HEK293 (cell line): ENCODE data around the gene PEG3.

ENCODE experiments used
- CTCF ChIA-PET: fragments of 350-600 bp; formaldehyde crosslinking; extraction: SDS; loops from one replicate; lab custom pipeline; 2021; ENCODE audit warnings: antibody characterized with exemption; lab: Yijun Ruan, JAX
- POLR2A ChIA-PET: fragments of 300-600 bp; formaldehyde crosslinking; extraction: SDS; loops from one replicate; lab custom pipeline; 2020; ENCODE audit warnings: antibody characterized with exemption, inconsistent platforms; lab: Yijun Ruan, JAX
- H3K27ac ChIP-seq: fragments of 200-500 bp; sonication (Bioruptor generic); 2 replicates; pipeline ENCODE4 v1.5.1; 2014; ENCODE audit warnings: low read depth, low read length, control low read depth, inconsistent platforms; ENCODE audit errors: extremely low read depth
- H3K36me3 ChIP-seq, 2 experiments: fragments of 200-500 bp in 1 of 2; sonication (Bioruptor generic) in 1 of 2; 1 replicate in 1 of 2; 2 replicates in 1 of 2; pipeline ENCODE4 v1.5.1; 2014 to 2017; ENCODE audit warnings: inconsistent platforms in 2 of 2, low read length in 2 of 2; ENCODE audit not compliant: control insufficient read depth in 2 of 2, insufficient read depth in 1 of 2
- H3K4me1 ChIP-seq: fragments of 200-500 bp; sonication (Bioruptor generic); 2 replicates; pipeline ENCODE4 v1.5.1; 2014; ENCODE audit warnings: mild to moderate bottlenecking, low read length, inconsistent platforms; ENCODE audit not compliant: control insufficient read depth, insufficient read depth
- H3K4me3 ChIP-seq: 2 replicates; pipeline ENCODE4 v1.5.1; 2011; ENCODE audit warnings: low read depth, mild to moderate bottlenecking, control low read depth, low read length, moderate library complexity
- H3K9me3 ChIP-seq: fragments of 200-500 bp; sonication (Bioruptor generic); 2 replicates; pipeline ENCODE4 v1.5.1; 2014; ENCODE audit warnings: low read depth, low read length, inconsistent platforms; ENCODE audit not compliant: control insufficient read depth, insufficient read depth
- EGR2 ChIP-seq: fragments of 450-650 bp; formaldehyde crosslinking; IDR thresholded peaks from 2 replicates; pipeline ENCODE4 v1.5.1; 2016; ENCODE audit warnings: low read depth, missing biosample characterization, missing genetic modification characterization
- FEZF1 ChIP-seq: fragments of 450-650 bp; formaldehyde crosslinking; IDR thresholded peaks from 2 replicates; pipeline ENCODE4 v1.5.1; 2016; ENCODE audit warnings: missing biosample characterization, missing genetic modification characterization
- GLI4 ChIP-seq: fragments of 450-650 bp; formaldehyde crosslinking; IDR thresholded peaks from 2 replicates; pipeline ENCODE4 v1.5.1; 2016; ENCODE audit warnings: missing biosample characterization, missing genetic modification characterization
- GLIS1 ChIP-seq: fragments of 450-650 bp; formaldehyde crosslinking; IDR thresholded peaks from 2 replicates; pipeline ENCODE4 v1.5.1; 2016; ENCODE audit warnings: missing biosample characterization, missing genetic modification characterization
- GLIS2 ChIP-seq: fragments of 450-650 bp; formaldehyde crosslinking; IDR thresholded peaks from 2 replicates; pipeline ENCODE4 v1.5.1; 2016; ENCODE audit warnings: missing biosample characterization, missing genetic modification characterization
- HIC1 ChIP-seq: fragments of 450-650 bp; formaldehyde crosslinking; IDR thresholded peaks from 2 replicates; pipeline ENCODE4 v1.5.1; 2016; ENCODE audit warnings: missing biosample characterization, missing genetic modification characterization
- OSR2 ChIP-seq: fragments of 450-650 bp; formaldehyde crosslinking; IDR thresholded peaks from 2 replicates; pipeline ENCODE4 v1.5.1; 2016; ENCODE audit warnings: missing biosample characterization, missing genetic modification characterization
- SP2 ChIP-seq: fragments of 450-650 bp; formaldehyde crosslinking; IDR thresholded peaks from 2 replicates; pipeline ENCODE4 v1.5.1; 2016; ENCODE audit warnings: missing biosample characterization, missing genetic modification characterization
- SP7 ChIP-seq: fragments of 450-650 bp; formaldehyde crosslinking; IDR thresholded peaks from 2 replicates; pipeline ENCODE4 v1.5.1; 2016; ENCODE audit warnings: missing biosample characterization, missing genetic modification characterization
- TRIM28 ChIP-seq: IDR thresholded peaks from 2 replicates; pipeline ENCODE4 v1.6.1; 2011; ENCODE audit warnings: low read length, control low read depth, borderline replicate concordance
- ZNF19 ChIP-seq: fragments of 450-650 bp; formaldehyde crosslinking; IDR thresholded peaks from 2 replicates; pipeline ENCODE4; 2016; ENCODE audit warnings: missing biosample characterization, missing genetic modification characterization, low read depth
- ZNF2 ChIP-seq: fragments of 450-650 bp; formaldehyde crosslinking; IDR thresholded peaks from 2 replicates; pipeline ENCODE4 v1.5.1; 2016; ENCODE audit warnings: missing biosample characterization, missing genetic modification characterization
- ZNF266 ChIP-seq: fragments of 450-650 bp; formaldehyde crosslinking; IDR thresholded peaks from 2 replicates; pipeline ENCODE4 v1.5.1; 2016; ENCODE audit warnings: missing biosample characterization, missing genetic modification characterization, low read depth
- ZNF280C ChIP-seq: fragments of 450-650 bp; formaldehyde crosslinking; IDR thresholded peaks from 2 replicates; pipeline ENCODE4 v1.5.1; 2016; ENCODE audit warnings: missing biosample characterization, missing genetic modification characterization
- ZNF37A ChIP-seq: fragments of 450-650 bp; IDR thresholded peaks from 2 replicates; pipeline ENCODE4 v1.5.1; 2018; ENCODE audit warnings: missing biosample characterization, missing genetic modification characterization
- ZNF404 ChIP-seq: fragments of 450-650 bp; formaldehyde crosslinking; IDR thresholded peaks from 2 replicates; pipeline ENCODE4 v1.5.1; 2017; ENCODE audit warnings: missing biosample characterization, missing genetic modification characterization
- ZNF510 ChIP-seq: fragments of 450-650 bp; formaldehyde crosslinking; IDR thresholded peaks from 2 replicates; pipeline ENCODE4 v1.5.1; 2018; ENCODE audit warnings: mild to moderate bottlenecking, missing genetic modification characterization, missing biosample characterization; ENCODE audit not compliant: insufficient replicate concordance
- ZNF555 ChIP-seq: fragments of 450-650 bp; formaldehyde crosslinking; conservative IDR thresholded peaks from 2 replicates; pipeline ENCODE4 v1.5.1; 2017; ENCODE audit warnings: missing biosample characterization, mild to moderate bottlenecking, missing genetic modification characterization, inconsistent platforms
- ZNF596 ChIP-seq: fragments of 450-650 bp; IDR thresholded peaks from 2 replicates; pipeline ENCODE4 v1.5.0; 2018; ENCODE audit warnings: missing biosample characterization, mild to moderate bottlenecking, missing genetic modification characterization, moderate library complexity
- ZNF658 ChIP-seq: fragments of 450-650 bp; formaldehyde crosslinking; IDR thresholded peaks from 2 replicates; pipeline ENCODE4; 2016; ENCODE audit warnings: missing biosample characterization, missing genetic modification characterization
- ZSCAN16 ChIP-seq: fragments of 450-650 bp; formaldehyde crosslinking; IDR thresholded peaks from 2 replicates; pipeline ENCODE4 v1.5.1; 2016; ENCODE audit warnings: missing biosample characterization, missing genetic modification characterization

The PEG3 gene

GRCh38 chr19:56834564-56835375 lies 5.8 kb downstream of the PEG3 start:
- ChIA-PET POLR2A (no interaction called here), CTCF (interaction anchor here (0.7 kb wide), 1 partner anchor 25 kb away, joined by 5 read pairs; no protein-coding TSS in a partner anchor)
- Histone ChIP-seq H3K4me3 (no peak overlapping the region), H3K4me1 (no peaks in the 10 kb centered on the region), H3K9me3 (no peaks in the 10 kb centered on the region; the same call in 1 of the 2 replicates), H3K27ac (no peak overlapping the region), H3K36me3 (no peaks in the 10 kb centered on the region)
- TF ChIP-seq GLI4 (tag by site-specific recombination) (no peak), ZNF510 (tag by site-specific recombination) (no peak), TRIM28 (no peak), SP2 (tag by site-specific recombination) (no peak), GLIS2 (tag by site-specific recombination) (no peak), ZNF37A (tag by site-specific recombination) (no peak), ZNF19 (tag by site-specific recombination) (no peak), EGR2 (no peak), ZNF404 (no peak), HIC1 (no peak), ZNF596 (no peak), ZNF280C (tag by site-specific recombination) (no peak), ZSCAN16 (tag by site-specific recombination) (no peak), ZNF555 (no peak), GLIS1 (no peak), ZNF2 (tag by site-specific recombination) (no peak), OSR2 (tag by site-specific recombination) (no peak), SP7 (tag by site-specific recombination) (no peak), ZNF658 (tag by site-specific recombination) (no peak), ZNF266 (no peak)

GRCh38 chr19:56832352-56832928 lies 8.1 kb downstream of the PEG3 start:
- no peak overlapping the region for H3K4me3 ChIP-seq
- no peaks in the 10 kb centered on the region for H3K4me1 ChIP-seq
- CTCF ChIA-PET, result no interaction called here
- no peaks in the 10 kb centered on the region for H3K36me3 ChIP-seq
- TF ChIP-seq FEZF1 (tag by site-specific recombination), result no peak
- TF ChIP-seq, all 188 proteins: peak for 0
- POLR2A ChIA-PET, result no interaction called here
- Histone ChIP-seq H3K27ac (no peak overlapping the region), H3K9me3 (no peaks in the 10 kb centered on the region; the same call in 1 of the 2 replicates)
